A204.1 (cell line): ENCODE results near the gene CDCP2.

ENCODE experiments used
- FAIRE-seq: peaks from 2 replicates; lab custom pipeline; 2012; peaks lifted over from hg19 to GRCh38; lab: Jason Lieb, UNC

The CDCP2 gene

DNA sequence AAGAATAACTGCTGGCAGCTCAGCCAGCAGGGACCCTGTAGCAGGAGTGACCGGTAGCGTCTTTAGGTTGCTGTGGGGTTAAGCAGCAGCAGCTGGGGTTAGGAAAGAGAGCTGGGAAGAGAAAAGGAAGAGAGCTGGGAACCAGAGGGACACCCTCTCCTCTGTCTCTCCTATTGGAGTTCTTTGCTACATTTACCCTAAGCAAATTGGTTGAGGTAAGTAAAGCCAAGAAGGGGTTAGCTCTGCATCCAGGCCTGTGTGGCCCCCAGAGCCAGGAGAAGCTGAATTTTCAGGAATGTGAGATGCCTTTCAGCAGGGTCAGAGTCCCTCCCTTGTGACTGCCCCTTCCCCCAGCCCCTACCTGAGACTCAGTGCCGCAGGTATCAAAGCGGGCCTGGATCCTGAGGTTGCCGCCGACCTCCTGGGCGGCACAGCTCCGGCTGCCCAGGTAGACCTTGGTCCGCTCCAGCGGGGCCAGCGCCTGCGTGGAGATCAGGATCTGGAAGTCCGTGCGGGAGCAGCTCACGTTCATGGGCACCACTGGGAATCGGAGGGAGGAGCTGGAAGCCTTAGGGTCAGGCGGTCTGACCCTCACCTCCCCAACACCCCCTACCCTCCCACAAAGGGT is 16.4 kb downstream of the CDCP2 start:
- no peak for FAIRE-seq

DNA sequence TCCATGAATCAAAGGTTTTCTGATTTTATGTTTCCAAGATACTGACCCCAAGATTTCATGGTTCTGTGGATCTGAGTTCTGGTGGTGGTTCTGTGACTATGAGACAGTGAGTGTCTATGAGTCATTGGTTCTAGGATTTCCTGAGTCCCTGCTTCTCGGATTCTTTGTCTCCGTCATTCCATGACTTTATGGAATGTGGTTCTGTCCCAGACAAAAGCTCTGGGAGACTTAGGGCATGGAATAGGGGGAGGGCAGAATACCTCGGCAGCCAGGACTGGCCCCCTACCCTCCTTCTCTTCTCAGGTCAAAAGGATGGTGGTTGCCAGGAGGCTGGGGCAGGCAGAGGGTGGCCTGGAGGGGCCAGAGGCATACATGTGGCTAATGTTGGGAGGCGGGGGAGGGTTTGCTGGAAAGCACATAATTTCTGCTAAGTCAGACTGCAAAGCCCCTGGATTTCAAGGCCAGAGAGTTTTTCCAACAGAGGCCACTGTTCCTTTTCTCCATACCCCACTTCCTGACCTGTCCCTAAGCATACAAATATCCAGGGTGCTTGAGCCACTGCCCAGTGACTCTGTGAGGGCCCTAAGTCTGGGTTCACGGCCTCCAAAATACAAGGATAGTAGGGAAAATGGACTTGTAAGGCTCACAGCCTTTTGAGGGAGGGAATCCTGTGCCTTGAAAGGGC is 17.2 kb downstream of the CDCP2 start:
- FAIRE-seq: no peak

- no peak for FAIRE-seq
Measured at GRCh38 chr1:54134295-54134694, 18.5 kb downstream of the CDCP2 start.

DNA sequence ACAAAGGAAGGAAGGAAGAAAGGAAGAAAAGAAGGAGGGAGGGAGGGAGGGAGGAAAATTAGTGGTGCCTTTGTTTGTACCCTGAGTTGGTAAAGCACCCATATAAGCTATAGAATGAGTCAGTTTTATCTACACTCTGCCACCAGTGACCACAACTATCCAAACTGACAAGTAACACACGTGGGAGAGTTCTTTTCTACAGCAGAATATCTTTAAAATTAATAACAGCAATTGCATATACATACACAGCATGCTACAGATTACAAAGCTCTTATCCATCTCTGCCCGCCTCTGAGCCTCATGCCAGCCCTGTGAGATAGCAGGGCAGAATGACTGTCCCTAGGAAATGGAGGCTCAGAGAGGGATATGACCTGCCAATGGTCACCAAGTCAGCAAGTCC is 20.3 kb downstream of the CDCP2 start:
- FAIRE-seq: no peak

- FAIRE-seq: no peak
Measured at GRCh38 chr1:54131419-54131818, 21.4 kb downstream of the CDCP2 start.

GRCh38 chr1:54129858-54130257 is 22.9 kb downstream of the CDCP2 start:
- FAIRE-seq: no peak

GRCh38 chr1:54127594-54128300 is 25.1 kb downstream of the CDCP2 start:
- FAIRE-seq: no peak

- no peak for FAIRE-seq
Measured at GRCh38 chr1:54126271-54126815, 26.5 kb downstream of the CDCP2 start.

DNA sequence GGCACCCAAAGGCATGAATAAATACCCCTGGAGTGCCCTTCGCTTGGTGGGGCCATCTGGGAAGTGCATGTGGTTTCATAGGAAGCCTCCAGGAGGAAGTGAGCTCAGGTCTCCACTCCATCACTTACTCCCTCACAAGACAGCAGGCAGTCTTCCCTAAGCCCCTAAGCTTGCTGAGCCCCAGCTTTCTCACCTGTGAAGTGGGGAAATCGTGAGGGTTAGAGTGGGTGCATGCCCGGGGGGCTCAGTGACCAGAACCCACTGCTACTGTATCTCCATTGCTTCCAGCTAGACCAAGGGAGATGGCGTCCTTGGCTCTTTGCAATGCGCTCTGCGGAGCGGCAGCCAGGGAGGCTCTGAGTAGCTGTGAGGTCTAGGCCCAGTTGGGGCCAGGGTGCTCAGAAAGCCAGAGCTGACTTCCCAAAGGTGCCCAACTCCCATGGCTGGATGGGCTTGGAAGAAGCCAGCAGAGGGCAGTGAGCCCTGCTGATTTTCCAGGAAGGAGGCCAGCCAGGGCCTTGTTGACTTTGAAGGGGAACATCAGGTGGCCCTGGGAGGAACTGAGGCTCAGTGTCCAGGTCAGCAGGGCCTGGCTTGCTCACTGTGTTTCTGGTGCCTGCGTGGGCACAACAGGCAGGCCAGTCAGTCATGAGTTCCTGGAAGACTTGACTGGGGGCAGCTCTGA is 27.3 kb downstream of the CDCP2 start:
- no peak for FAIRE-seq

GRCh38 chr1:54124906-54125305 is 27.9 kb downstream of the CDCP2 start:
- FAIRE-seq: no peak

DNA sequence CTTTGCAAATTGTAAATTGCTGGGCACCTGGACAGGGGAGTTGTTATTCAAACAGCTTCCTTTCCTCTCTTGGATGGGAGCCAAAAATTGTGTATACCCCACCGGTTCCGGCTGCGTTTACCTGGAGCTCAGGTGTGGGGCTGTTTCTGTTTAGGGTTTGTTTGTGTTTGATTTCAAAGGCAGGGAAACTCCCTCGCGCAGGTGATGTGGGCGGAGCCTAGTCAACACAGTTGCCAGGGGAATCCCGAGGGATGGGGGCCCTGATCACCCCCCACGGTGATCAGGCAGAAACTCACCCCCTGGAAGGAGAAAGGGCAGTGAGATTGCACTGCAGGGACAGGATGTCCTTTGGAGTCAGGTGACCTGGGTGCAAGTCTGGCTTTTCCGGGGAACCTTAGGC is 28.3 kb downstream of the CDCP2 start:
- no peak for FAIRE-seq

- FAIRE-seq: no peak
Measured at GRCh38 chr1:54122992-54123391, 29.8 kb downstream of the CDCP2 start.

GRCh38 chr1:54122135-54122751 is 30.6 kb downstream of the CDCP2 start:
- no peak for FAIRE-seq

- FAIRE-seq: no peak
Measured at GRCh38 chr1:54121482-54122134, 31.2 kb downstream of the CDCP2 start.

DNA sequence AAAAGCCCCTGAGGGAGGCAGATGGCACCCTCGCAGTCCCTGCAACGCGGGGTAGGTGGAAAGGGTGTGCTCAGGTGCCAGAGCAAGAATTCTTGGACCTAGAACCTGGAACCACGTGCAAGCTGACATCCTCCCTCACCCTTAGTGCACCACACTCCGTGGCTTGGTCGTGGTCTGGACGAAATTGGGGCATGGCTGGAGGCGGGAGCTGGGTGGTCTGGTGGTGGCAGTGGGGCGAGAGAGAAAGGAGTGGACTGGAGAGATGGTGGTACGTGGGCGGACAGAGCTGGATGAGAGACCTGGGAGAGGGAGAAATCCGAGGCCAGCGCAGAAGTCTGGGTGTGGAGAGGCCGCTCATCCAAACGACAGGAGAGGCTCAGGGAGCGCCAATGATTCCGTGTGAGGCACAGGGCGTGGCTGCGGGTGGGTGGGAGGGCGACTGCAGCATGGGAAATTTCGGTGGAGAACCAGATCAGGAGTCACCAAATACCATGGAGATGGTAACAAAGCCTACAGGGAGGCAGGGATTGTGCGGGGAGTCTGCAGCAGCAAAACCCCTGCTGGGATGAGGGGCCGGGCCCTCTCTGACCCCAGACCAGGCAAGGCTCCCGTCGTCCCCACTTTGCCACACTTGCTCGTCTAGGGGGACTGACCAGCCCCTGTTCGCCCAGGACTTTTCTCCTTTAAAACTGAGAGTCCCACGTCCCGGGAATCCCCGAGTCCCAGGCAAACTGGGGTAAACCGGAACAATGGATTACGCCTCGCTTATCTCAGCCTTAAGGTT is 31.9 kb downstream of the CDCP2 start:
- no peak for FAIRE-seq

DNA sequence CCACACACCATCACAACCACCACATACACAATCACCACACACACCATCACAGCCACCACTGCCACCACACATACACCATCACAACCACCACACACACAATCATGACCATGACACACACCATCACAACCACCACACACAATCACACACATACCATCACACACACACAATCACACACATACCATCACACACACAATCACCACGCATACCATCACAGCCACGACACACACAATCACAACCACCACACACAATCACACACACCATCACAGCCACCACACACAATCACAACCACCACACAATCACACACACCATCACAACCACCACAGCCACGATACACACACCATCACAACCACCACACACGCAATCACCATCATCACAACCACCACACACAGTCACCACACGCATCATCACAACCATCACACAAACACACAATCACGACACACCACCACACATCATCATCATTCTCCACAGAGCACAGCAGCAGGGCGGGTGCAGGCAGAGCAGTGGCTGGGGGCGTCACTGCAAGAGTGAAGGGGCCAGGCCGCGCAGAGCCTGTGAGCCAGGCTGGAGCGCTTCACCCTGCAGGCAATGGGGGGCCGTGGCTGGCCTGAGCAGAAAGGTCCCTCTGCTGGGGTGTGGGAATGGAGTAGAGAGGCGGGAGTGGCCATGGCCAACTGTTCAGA is 32.6 kb downstream of the CDCP2 start:
- no peak for FAIRE-seq

GRCh38 chr1:54118704-54119103 is 34.1 kb downstream of the CDCP2 start:
- FAIRE-seq: no peak

DNA sequence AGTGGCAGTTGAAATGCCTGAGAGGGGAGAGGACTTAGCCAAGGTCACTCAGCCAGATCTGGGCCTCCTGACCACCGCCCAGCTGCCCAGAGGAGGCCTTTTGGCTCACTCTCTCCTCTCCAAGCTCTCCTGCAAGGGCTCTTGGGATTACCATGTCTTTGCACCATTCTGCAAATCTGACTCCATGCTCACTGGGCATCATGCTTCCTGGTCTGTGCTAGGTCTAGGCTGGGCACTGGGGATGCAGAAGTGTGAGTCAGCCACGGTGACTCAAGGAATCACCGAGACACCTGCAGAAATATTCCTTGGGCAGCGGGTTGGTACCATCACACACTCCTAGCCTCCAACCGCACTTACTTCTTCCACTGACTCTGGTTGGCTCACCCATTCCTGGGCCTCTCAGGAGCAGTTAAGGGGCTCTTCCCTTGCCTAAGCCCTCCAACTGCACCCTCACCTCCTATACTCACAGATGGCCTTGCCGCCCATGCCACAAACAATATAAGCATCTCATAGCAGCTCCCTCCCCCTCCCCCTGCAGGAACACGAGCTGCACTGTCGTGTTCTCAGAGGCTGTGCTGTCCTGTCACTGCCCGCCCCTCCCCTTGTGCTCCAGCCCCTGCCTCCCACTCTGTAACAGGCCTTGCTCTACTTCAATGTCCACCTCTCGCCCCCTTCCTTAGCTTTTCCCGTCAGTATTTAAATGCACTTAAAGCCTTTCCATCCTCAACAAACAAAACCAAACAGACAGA is 34.8 kb downstream of the CDCP2 start:
- FAIRE-seq: no peak

GRCh38 chr1:54115520-54115919 is 37.3 kb downstream of the CDCP2 start:
- no peak for FAIRE-seq

GRCh38 chr1:54114955-54115354 is 37.8 kb downstream of the CDCP2 start:
- FAIRE-seq: no peak
